HL-60 (cell line): ENCODE measurements around the gene DEF6.

Experiments used
- DNase-seq, 2 experiments: peaks; one replicate each; pipeline ENCODE4 v3.0.0-alpha.2; 2010 to 2020; ENCODE audit warnings: low read depth in 1 of 2, low spot score in 1 of 2
- H3K27ac ChIP-seq: fragments of 250-450 bp; sonication (Bioruptor Pico); replicated peaks from 2 replicates; pipeline ENCODE4 v1.5.1; 2020; ENCODE audit warnings: mild to moderate bottlenecking, moderate library complexity
- H3K27me3 ChIP-seq: fragments of 250-450 bp; sonication (Bioruptor Pico); 2 replicates; pipeline ENCODE4 v1.5.1; 2021; ENCODE audit warnings: mild to moderate bottlenecking, moderate library complexity; ENCODE audit not compliant: insufficient read depth, poor library complexity, severe bottlenecking
- H3K4me3 ChIP-seq: replicated peaks from 2 replicates; pipeline ENCODE4 v1.5.1; 2011; ENCODE audit warnings: mild to moderate bottlenecking, control low read depth, low read length; ENCODE audit not compliant: insufficient read depth
- CTCF ChIP-seq: IDR thresholded peaks from one replicate; pipeline ENCODE4 v1.5.1; 2011; ENCODE audit warnings: low read length, control low read depth, inconsistent platforms; ENCODE audit not compliant: insufficient read depth
- GABPA ChIP-seq: IDR thresholded peaks from 2 replicates; pipeline ENCODE4 v1.6.1; 2012; ENCODE audit warnings: low read depth
- POLR2AphosphoS5 ChIP-seq: IDR thresholded peaks from 2 replicates; pipeline ENCODE4 v1.6.1; 2012; ENCODE audit warnings: low read depth
- REST ChIP-seq: IDR thresholded peaks from 2 replicates; pipeline ENCODE4 v1.6.1; 2012; ENCODE audit warnings: low read depth; ENCODE audit not compliant: insufficient replicate concordance
- SPI1 ChIP-seq: IDR thresholded peaks from 2 replicates; pipeline ENCODE4 v1.6.1; 2012; ENCODE audit warnings: low read depth, mild to moderate bottlenecking, borderline replicate concordance

The DEF6 gene

GRCh38 chr6:35363293-35363750 lies 65.7 kb downstream of the DEF6 start:
- H3K27me3 ChIP-seq = no peaks in the 10 kb centered on the region
- no peak for TF ChIP-seq GABPA
- TF ChIP-seq REST = no peak
- no peak for TF ChIP-seq POLR2AphosphoS5
- no peak for TF ChIP-seq CTCF
- TF ChIP-seq SPI1 = no peak
- no peak overlapping the region for H3K4me3 ChIP-seq
- DNase-seq = peak in 1 of 2 experiments; percentile 40
- H3K27ac ChIP-seq = no peak overlapping the region

- no peak overlapping the region for H3K27ac ChIP-seq
- no peaks in the 10 kb centered on the region for H3K27me3 ChIP-seq
- TF ChIP-seq POLR2AphosphoS5 = no peak
- H3K4me3 ChIP-seq = no peak overlapping the region
- no peak for DNase-seq
These were observed 68.1 kb downstream of the DEF6 start for GRCh38 chr6:35365594-35366203.

GRCh38 chr6:35366204-35366596 lies 68.6 kb downstream of the DEF6 start:
- Histone ChIP-seq H3K27ac (no peak overlapping the region), H3K27me3 (no peaks in the 10 kb centered on the region)

More at GRCh38 chr6:35366204-35366596, 68.6 kb downstream of the DEF6 start:
- TF ChIP-seq SPI1 (no peak), POLR2AphosphoS5 (no peak), REST (no peak), CTCF (no peak), GABPA (no peak)
- H3K4me3 ChIP-seq = no peak overlapping the region
- DNase-seq = no peak
